SK-N-SH treated with all-trans-retinoic acid at 6 μM for 48 hours (cell line): ENCODE data around the gene ARL5A.

Experiments
- CSDC2 ChIP-seq: fragments of 250-450 bp; sonication (Bioruptor Pico); IDR thresholded peaks from 2 replicates; pipeline ENCODE4 v1.5.0; 2020; ENCODE audit warnings: mild to moderate bottlenecking, moderate library complexity
- ESRRG ChIP-seq: fragments of 250-450 bp; sonication (Bioruptor Pico); IDR thresholded peaks from 2 replicates; pipeline ENCODE4 v1.6.1; 2021; ENCODE audit warnings: mild to moderate bottlenecking
- OSR1 ChIP-seq: fragments of 250-450 bp; sonication (Bioruptor Pico); IDR thresholded peaks from 2 replicates; pipeline ENCODE4 v1.8.0; 2022; ENCODE audit warnings: moderate library complexity, mild to moderate bottlenecking, inconsistent platforms
- RARB ChIP-seq: fragments of 250-450 bp; sonication (Bioruptor Pico); IDR thresholded peaks from 2 replicates; pipeline ENCODE4 v1.8.0; 2021; ENCODE audit warnings: mild to moderate bottlenecking, moderate library complexity
- TOX ChIP-seq: fragments of 250-450 bp; sonication (Bioruptor Pico); IDR thresholded peaks from 2 replicates; pipeline ENCODE4 v1.8.0; 2021; ENCODE audit warnings: mild to moderate bottlenecking, moderate library complexity, borderline replicate concordance
- ZFP3 ChIP-seq: fragments of 250-450 bp; sonication (Bioruptor Pico); IDR thresholded peaks from 2 replicates; pipeline ENCODE4 v1.5.0; 2020; ENCODE audit warnings: mild to moderate bottlenecking, moderate library complexity
- ZFP30 ChIP-seq: fragments of 450-650 bp; formaldehyde crosslinking; IDR thresholded peaks from 2 replicates; pipeline ENCODE4 v1.5.0; 2022; ENCODE audit warnings: mild to moderate bottlenecking, moderate library complexity
- ZNF565 ChIP-seq: fragments of 450-650 bp; formaldehyde crosslinking; conservative IDR thresholded peaks from 2 replicates; pipeline ENCODE4 v1.5.0; 2020; ENCODE audit warnings: low read depth, mild to moderate bottlenecking, moderate library complexity
- ZNF70 ChIP-seq: fragments of 450-650 bp; formaldehyde crosslinking; IDR thresholded peaks from 2 replicates; pipeline ENCODE4 v1.5.0; 2020; ENCODE audit warnings: mild to moderate bottlenecking, moderate library complexity
- TF ChIP-seq, protein P1 (sequence below): fragments of 250-450 bp; sonication (Bioruptor Pico); IDR thresholded peaks from 2 replicates; pipeline ENCODE4 v1.8.0; 2021; ENCODE audit warnings: low read depth, mild to moderate bottlenecking, moderate library complexity, borderline replicate concordance
- TF ChIP-seq, protein P2 (sequence below): fragments of 250-450 bp; sonication (Bioruptor Pico); IDR thresholded peaks from 2 replicates; pipeline ENCODE4 v1.8.0; 2020; ENCODE audit warnings: mild to moderate bottlenecking, moderate library complexity, borderline replicate concordance
- TF ChIP-seq, protein P3 (sequence below): fragments of 250-450 bp; sonication (Bioruptor Pico); IDR thresholded peaks from 2 replicates; pipeline ENCODE4 v1.5.1; 2020; ENCODE audit warnings: low read depth, mild to moderate bottlenecking, moderate library complexity
- TF ChIP-seq, protein P4 (sequence below): fragments of 250-450 bp; sonication (Bioruptor Pico); IDR thresholded peaks from 2 replicates; pipeline ENCODE4 v1.5.1; 2021; ENCODE audit warnings: mild to moderate bottlenecking, moderate library complexity

DNA sequence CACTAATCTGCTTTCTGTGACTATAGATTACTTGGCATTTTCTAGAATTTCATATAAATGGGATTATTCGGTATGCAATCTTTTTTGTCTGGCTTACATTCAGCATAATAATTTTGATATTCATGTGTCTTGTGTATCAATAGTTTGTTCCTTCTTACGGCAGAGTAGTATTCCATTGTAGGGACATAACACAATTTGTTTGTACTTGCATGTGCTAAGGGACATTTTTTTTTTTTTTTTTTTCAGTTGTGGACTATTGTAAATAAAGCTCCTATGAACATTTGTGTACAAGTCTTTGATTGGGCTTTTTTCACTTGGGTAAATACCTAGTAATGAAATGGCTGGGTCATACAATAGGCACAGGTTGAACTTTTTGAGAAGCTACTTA is 45.1 kb downstream of the ARL5A start:
- TF ChIP-seq, protein P1, sequence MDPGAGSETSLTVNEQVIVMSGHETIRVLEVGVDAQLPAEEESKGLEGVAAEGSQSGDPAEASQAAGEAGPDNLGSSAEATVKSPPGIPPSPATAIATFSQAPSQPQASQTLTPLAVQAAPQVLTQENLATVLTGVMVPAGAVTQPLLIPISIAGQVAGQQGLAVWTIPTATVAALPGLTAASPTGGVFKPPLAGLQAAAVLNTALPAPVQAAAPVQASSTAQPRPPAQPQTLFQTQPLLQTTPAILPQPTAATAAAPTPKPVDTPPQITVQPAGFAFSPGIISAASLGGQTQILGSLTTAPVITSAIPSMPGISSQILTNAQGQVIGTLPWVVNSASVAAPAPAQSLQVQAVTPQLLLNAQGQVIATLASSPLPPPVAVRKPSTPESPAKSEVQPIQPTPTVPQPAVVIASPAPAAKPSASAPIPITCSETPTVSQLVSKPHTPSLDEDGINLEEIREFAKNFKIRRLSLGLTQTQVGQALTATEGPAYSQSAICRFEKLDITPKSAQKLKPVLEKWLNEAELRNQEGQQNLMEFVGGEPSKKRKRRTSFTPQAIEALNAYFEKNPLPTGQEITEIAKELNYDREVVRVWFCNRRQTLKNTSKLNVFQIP (CRISPR knock-in tag), result no peak
- no peak for TF ChIP-seq ZFP30
- no peak for TF ChIP-seq CSDC2
- TF ChIP-seq, protein P2, sequence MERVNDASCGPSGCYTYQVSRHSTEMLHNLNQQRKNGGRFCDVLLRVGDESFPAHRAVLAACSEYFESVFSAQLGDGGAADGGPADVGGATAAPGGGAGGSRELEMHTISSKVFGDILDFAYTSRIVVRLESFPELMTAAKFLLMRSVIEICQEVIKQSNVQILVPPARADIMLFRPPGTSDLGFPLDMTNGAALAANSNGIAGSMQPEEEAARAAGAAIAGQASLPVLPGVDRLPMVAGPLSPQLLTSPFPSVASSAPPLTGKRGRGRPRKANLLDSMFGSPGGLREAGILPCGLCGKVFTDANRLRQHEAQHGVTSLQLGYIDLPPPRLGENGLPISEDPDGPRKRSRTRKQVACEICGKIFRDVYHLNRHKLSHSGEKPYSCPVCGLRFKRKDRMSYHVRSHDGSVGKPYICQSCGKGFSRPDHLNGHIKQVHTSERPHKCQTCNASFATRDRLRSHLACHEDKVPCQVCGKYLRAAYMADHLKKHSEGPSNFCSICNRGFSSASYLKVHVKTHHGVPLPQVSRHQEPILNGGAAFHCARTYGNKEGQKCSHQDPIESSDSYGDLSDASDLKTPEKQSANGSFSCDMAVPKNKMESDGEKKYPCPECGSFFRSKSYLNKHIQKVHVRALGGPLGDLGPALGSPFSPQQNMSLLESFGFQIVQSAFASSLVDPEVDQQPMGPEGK (CRISPR knock-in tag), result no peak
- no peak for TF ChIP-seq ZNF70 (CRISPR knock-in tag)
- TF ChIP-seq ESRRG (CRISPR knock-in tag), result no peak
- TF ChIP-seq, protein P3, sequence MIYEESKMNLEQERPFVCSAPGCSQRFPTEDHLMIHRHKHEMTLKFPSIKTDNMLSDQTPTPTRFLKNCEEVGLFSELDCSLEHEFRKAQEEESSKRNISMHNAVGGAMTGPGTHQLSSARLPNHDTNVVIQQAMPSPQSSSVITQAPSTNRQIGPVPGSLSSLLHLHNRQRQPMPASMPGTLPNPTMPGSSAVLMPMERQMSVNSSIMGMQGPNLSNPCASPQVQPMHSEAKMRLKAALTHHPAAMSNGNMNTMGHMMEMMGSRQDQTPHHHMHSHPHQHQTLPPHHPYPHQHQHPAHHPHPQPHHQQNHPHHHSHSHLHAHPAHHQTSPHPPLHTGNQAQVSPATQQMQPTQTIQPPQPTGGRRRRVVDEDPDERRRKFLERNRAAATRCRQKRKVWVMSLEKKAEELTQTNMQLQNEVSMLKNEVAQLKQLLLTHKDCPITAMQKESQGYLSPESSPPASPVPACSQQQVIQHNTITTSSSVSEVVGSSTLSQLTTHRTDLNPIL (CRISPR knock-in tag), result no peak
- TF ChIP-seq, protein P4, sequence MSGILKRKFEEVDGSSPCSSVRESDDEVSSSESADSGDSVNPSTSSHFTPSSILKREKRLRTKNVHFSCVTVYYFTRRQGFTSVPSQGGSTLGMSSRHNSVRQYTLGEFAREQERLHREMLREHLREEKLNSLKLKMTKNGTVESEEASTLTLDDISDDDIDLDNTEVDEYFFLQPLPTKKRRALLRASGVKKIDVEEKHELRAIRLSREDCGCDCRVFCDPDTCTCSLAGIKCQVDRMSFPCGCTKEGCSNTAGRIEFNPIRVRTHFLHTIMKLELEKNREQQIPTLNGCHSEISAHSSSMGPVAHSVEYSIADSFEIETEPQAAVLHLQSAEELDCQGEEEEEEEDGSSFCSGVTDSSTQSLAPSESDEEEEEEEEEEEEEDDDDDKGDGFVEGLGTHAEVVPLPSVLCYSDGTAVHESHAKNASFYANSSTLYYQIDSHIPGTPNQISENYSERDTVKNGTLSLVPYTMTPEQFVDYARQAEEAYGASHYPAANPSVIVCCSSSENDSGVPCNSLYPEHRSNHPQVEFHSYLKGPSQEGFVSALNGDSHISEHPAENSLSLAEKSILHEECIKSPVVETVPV (CRISPR knock-in tag), result no peak
- TF ChIP-seq TOX (CRISPR knock-in tag), result no peak
- no peak for TF ChIP-seq OSR1 (CRISPR knock-in tag)
- TF ChIP-seq ZFP3 (CRISPR knock-in tag), result no peak
- no peak for TF ChIP-seq ZNF565
- no peak for TF ChIP-seq RARB (CRISPR knock-in tag)
